Panc1 (cell line): ENCODE data around the gene TP53AIP1.

ENCODE experiments used
- POLR2AphosphoS5 ChIP-seq: IDR thresholded peaks from 2 replicates; pipeline ENCODE4 v1.6.1; 2012; ENCODE audit warnings: mild to moderate bottlenecking, low read depth, low read length, moderate library complexity
- SIN3A ChIP-seq: IDR thresholded peaks from 2 replicates; pipeline ENCODE4 v1.6.1; 2012; ENCODE audit warnings: low read depth, mild to moderate bottlenecking, low read length, moderate library complexity, borderline replicate concordance; ENCODE audit not compliant: insufficient read depth
- TCF7L2 ChIP-seq: IDR thresholded peaks from 2 replicates; pipeline ENCODE4 v1.6.1; 2011; ENCODE audit warnings: mild to moderate bottlenecking, low read depth, low read length, inconsistent platforms
- TF ChIP-seq, protein P1 (sequence below): fragments of 450-650 bp; IDR thresholded peaks from 2 replicates; pipeline ENCODE4 v1.5.1; 2017; ENCODE audit warnings: mild to moderate bottlenecking
- TF ChIP-seq, protein P2 (sequence below), 2 experiments: IDR thresholded peaks; 2 replicates each; pipeline ENCODE4 v1.6.1; 2011 to 2012; ENCODE audit warnings: low read depth in 2 of 2, control low read depth in 1 of 2, low read length in 1 of 2, mild to moderate bottlenecking in 1 of 2, moderate library complexity in 1 of 2; ENCODE audit not compliant: insufficient read depth in 1 of 2

DNA sequence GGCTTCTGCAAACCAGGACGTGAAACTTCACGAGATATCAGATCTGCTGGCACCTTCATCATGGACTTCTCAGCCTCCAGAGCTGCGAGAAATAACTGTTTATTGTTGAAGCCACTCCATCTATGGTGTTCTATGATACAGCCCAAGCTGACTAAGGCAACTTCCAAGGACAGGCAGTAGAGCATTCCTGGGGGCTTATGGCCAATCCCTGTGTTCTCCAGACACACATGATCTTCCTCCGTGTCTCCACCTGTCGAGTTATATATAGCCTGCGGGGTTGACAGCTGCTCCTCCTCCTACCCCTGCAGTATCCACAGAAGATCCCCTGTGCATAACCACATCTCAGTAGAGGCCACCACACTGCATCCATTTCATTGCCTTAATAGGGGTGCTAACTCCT is 11.0 kb downstream of the TP53AIP1 start:
- TF ChIP-seq, protein P1, sequence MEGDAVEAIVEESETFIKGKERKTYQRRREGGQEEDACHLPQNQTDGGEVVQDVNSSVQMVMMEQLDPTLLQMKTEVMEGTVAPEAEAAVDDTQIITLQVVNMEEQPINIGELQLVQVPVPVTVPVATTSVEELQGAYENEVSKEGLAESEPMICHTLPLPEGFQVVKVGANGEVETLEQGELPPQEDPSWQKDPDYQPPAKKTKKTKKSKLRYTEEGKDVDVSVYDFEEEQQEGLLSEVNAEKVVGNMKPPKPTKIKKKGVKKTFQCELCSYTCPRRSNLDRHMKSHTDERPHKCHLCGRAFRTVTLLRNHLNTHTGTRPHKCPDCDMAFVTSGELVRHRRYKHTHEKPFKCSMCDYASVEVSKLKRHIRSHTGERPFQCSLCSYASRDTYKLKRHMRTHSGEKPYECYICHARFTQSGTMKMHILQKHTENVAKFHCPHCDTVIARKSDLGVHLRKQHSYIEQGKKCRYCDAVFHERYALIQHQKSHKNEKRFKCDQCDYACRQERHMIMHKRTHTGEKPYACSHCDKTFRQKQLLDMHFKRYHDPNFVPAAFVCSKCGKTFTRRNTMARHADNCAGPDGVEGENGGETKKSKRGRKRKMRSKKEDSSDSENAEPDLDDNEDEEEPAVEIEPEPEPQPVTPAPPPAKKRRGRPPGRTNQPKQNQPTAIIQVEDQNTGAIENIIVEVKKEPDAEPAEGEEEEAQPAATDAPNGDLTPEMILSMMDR = no peak
- TF ChIP-seq SIN3A = no peak
- TF ChIP-seq, protein P2, sequence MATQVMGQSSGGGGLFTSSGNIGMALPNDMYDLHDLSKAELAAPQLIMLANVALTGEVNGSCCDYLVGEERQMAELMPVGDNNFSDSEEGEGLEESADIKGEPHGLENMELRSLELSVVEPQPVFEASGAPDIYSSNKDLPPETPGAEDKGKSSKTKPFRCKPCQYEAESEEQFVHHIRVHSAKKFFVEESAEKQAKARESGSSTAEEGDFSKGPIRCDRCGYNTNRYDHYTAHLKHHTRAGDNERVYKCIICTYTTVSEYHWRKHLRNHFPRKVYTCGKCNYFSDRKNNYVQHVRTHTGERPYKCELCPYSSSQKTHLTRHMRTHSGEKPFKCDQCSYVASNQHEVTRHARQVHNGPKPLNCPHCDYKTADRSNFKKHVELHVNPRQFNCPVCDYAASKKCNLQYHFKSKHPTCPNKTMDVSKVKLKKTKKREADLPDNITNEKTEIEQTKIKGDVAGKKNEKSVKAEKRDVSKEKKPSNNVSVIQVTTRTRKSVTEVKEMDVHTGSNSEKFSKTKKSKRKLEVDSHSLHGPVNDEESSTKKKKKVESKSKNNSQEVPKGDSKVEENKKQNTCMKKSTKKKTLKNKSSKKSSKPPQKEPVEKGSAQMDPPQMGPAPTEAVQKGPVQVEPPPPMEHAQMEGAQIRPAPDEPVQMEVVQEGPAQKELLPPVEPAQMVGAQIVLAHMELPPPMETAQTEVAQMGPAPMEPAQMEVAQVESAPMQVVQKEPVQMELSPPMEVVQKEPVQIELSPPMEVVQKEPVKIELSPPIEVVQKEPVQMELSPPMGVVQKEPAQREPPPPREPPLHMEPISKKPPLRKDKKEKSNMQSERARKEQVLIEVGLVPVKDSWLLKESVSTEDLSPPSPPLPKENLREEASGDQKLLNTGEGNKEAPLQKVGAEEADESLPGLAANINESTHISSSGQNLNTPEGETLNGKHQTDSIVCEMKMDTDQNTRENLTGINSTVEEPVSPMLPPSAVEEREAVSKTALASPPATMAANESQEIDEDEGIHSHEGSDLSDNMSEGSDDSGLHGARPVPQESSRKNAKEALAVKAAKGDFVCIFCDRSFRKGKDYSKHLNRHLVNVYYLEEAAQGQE (IDR thresholded peaks at IDR 0.05; ENCODE audit: insufficient read depth in 1 of 2, low read depth in 2 of 2, low read length in 1 of 2) = no peak
- no peak for TF ChIP-seq POLR2AphosphoS5
- no peak for TF ChIP-seq TCF7L2
